T47D (cell line): Measurements from ENCODE around the gene SSBP2.
A peak's percentile ranks its signal among the peaks of the same experiment; 100 is the strongest.

Source experiments
- DNase-seq, 2 experiments: peaks; one replicate each; pipeline versions ENCODE4 v3.0.0 to v3.0.0-alpha.2; 2011 to 2012; ENCODE audit warnings: low read depth in 1 of 2, low spot score in 1 of 2
- JUND ChIP-seq: IDR thresholded peaks from 2 replicates; pipeline ENCODE4 v1.6.1; 2012; ENCODE audit warnings: low read depth
- in situ Hi-C: cut with HindIII; loops from 2 replicates; pipeline ENCODE4 v1.10.0; 2016; ENCODE audit warnings: low sequenced_read_pairs, low pct_unique_long_range_greater_than_20kb

SSBP2 gene

GRCh38 chr5:81779125-81779915 is 28.4 kb upstream of the SSBP2 start:
- in situ Hi-C loops = no loop called here
- peak in 1 of 2 experiments; percentile 69 for DNase-seq
- no peak for TF ChIP-seq JUND

- no peak for DNase-seq
- in situ Hi-C loops = no loop called here
- TF ChIP-seq JUND = no peak
Measured at GRCh38 chr5:81778642-81779041, 27.7 kb upstream of the SSBP2 start.

- no peak for DNase-seq
- TF ChIP-seq JUND = no peak
- in situ Hi-C loops = no loop called here
Measured at GRCh38 chr5:81776258-81776657, 25.4 kb upstream of the SSBP2 start.

GRCh38 chr5:81774374-81774773 is 23.5 kb upstream of the SSBP2 start:
- no peak for DNase-seq
- in situ Hi-C loops = no loop called here
- no peak for TF ChIP-seq JUND

GRCh38 chr5:81773574-81773973 is 22.7 kb upstream of the SSBP2 start:
- no peak for TF ChIP-seq JUND
- DNase-seq = no peak
- in situ Hi-C loops = no loop called here

GRCh38 chr5:81773161-81773560 is 22.3 kb upstream of the SSBP2 start:
- TF ChIP-seq JUND = no peak
- in situ Hi-C loops = no loop called here
- no peak for DNase-seq

GRCh38 chr5:81772488-81772887 is 21.6 kb upstream of the SSBP2 start:
- no peak for DNase-seq
- TF ChIP-seq JUND = no peak
- in situ Hi-C loops = no loop called here

GRCh38 chr5:81768935-81769452 is 18.1 kb upstream of the SSBP2 start:
- DNase-seq = no peak
- in situ Hi-C loops = no loop called here
- TF ChIP-seq JUND = no peak

GRCh38 chr5:81767938-81768337 is 17.0 kb upstream of the SSBP2 start:
- no peak for DNase-seq
- in situ Hi-C loops = no loop called here
- TF ChIP-seq JUND = no peak

- in situ Hi-C loops = no loop called here
- TF ChIP-seq JUND = no peak
- DNase-seq = no peak
Measured at GRCh38 chr5:81767097-81767496, 16.2 kb upstream of the SSBP2 start.

GRCh38 chr5:81766611-81767010 is 15.7 kb upstream of the SSBP2 start:
- in situ Hi-C loops = no loop called here
- TF ChIP-seq JUND = no peak
- no peak for DNase-seq

- TF ChIP-seq JUND = no peak
- in situ Hi-C loops = no loop called here
- no peak for DNase-seq
Measured at GRCh38 chr5:81763294-81763928, 12.5 kb upstream of the SSBP2 start.

GRCh38 chr5:81762853-81763252 is 12.0 kb upstream of the SSBP2 start:
- TF ChIP-seq JUND = no peak
- in situ Hi-C loops = no loop called here
- no peak for DNase-seq
